SK-N-SH treated with all-trans-retinoic acid at 6 μM for 48 hours (cell line): ENCODE measurements around the gene SLC25A34.
"Not testable (repeated sequence)": the region's sequence is repeated elsewhere in the genome, so short reads cannot be mapped to it uniquely, and the experiment has no call there.

Experiments
- ATAC-seq: fragments of 200-7000 bp; cut with Tn5 transposase; 3 replicates; pipeline ENCODE4 v1.9.1; 2020; ENCODE audit warnings: mild to moderate bottlenecking, moderate library complexity
- ARNTL ChIP-seq: fragments of 450-650 bp; formaldehyde crosslinking; IDR thresholded peaks from 2 replicates; pipeline ENCODE4 v1.5.0; 2020; ENCODE audit warnings: low read depth, mild to moderate bottlenecking, moderate library complexity, borderline replicate concordance
- BACH2 ChIP-seq: fragments of 250-450 bp; sonication (Bioruptor Pico); IDR thresholded peaks from 2 replicates; pipeline ENCODE4 v1.9.0; 2021; ENCODE audit warnings: mild to moderate bottlenecking, borderline replicate concordance
- CSDC2 ChIP-seq: fragments of 250-450 bp; sonication (Bioruptor Pico); IDR thresholded peaks from 2 replicates; pipeline ENCODE4 v1.5.0; 2020; ENCODE audit warnings: mild to moderate bottlenecking, moderate library complexity
- ESRRG ChIP-seq: fragments of 250-450 bp; sonication (Bioruptor Pico); IDR thresholded peaks from 2 replicates; pipeline ENCODE4 v1.6.1; 2021; ENCODE audit warnings: mild to moderate bottlenecking
- GLIS3 ChIP-seq: fragments of 250-450 bp; sonication (Bioruptor Pico); IDR thresholded peaks from 2 replicates; pipeline ENCODE4 v1.5.0; 2020; ENCODE audit warnings: mild to moderate bottlenecking, moderate library complexity
- ISL1 ChIP-seq: fragments of 250-450 bp; sonication (Bioruptor Pico); IDR thresholded peaks from 2 replicates; pipeline ENCODE4 v2.1.2; 2022; ENCODE audit warnings: mild to moderate bottlenecking, moderate library complexity
- OSR1 ChIP-seq: fragments of 250-450 bp; sonication (Bioruptor Pico); IDR thresholded peaks from 2 replicates; pipeline ENCODE4 v1.8.0; 2022; ENCODE audit warnings: moderate library complexity, mild to moderate bottlenecking, inconsistent platforms
- PATZ1 ChIP-seq: fragments of 250-450 bp; sonication (Bioruptor Pico); IDR thresholded peaks from 2 replicates; pipeline ENCODE4 v1.8.0; 2020; ENCODE audit warnings: mild to moderate bottlenecking, moderate library complexity, borderline replicate concordance
- POU6F1 ChIP-seq: fragments of 250-450 bp; sonication (Bioruptor Pico); IDR thresholded peaks from 2 replicates; pipeline ENCODE4 v1.8.0; 2021; ENCODE audit warnings: low read depth, mild to moderate bottlenecking, moderate library complexity, borderline replicate concordance
- RARB ChIP-seq: fragments of 250-450 bp; sonication (Bioruptor Pico); IDR thresholded peaks from 2 replicates; pipeline ENCODE4 v1.8.0; 2021; ENCODE audit warnings: mild to moderate bottlenecking, moderate library complexity
- SNAI2 ChIP-seq: fragments of 250-450 bp; sonication (Bioruptor Pico); IDR thresholded peaks from 2 replicates; pipeline ENCODE4 v1.5.0; 2020; ENCODE audit warnings: mild to moderate bottlenecking, moderate library complexity
- TCF4 ChIP-seq: fragments of 250-450 bp; sonication (Bioruptor Pico); IDR thresholded peaks from 2 replicates; pipeline ENCODE4 v1.8.0; 2021; ENCODE audit warnings: mild to moderate bottlenecking, moderate library complexity, borderline replicate concordance
- TOX ChIP-seq: fragments of 250-450 bp; sonication (Bioruptor Pico); IDR thresholded peaks from 2 replicates; pipeline ENCODE4 v1.8.0; 2021; ENCODE audit warnings: mild to moderate bottlenecking, moderate library complexity, borderline replicate concordance
- ZC3H10 ChIP-seq: fragments of 250-450 bp; sonication (Bioruptor Pico); IDR thresholded peaks from 2 replicates; pipeline ENCODE4 v1.5.1; 2021; ENCODE audit warnings: mild to moderate bottlenecking, moderate library complexity
- ZFP3 ChIP-seq: fragments of 250-450 bp; sonication (Bioruptor Pico); IDR thresholded peaks from 2 replicates; pipeline ENCODE4 v1.5.0; 2020; ENCODE audit warnings: mild to moderate bottlenecking, moderate library complexity
- ZFP30 ChIP-seq: fragments of 450-650 bp; formaldehyde crosslinking; IDR thresholded peaks from 2 replicates; pipeline ENCODE4 v1.5.0; 2022; ENCODE audit warnings: mild to moderate bottlenecking, moderate library complexity
- ZNF565 ChIP-seq: fragments of 450-650 bp; formaldehyde crosslinking; conservative IDR thresholded peaks from 2 replicates; pipeline ENCODE4 v1.5.0; 2020; ENCODE audit warnings: low read depth, mild to moderate bottlenecking, moderate library complexity
- ZNF70 ChIP-seq: fragments of 450-650 bp; formaldehyde crosslinking; IDR thresholded peaks from 2 replicates; pipeline ENCODE4 v1.5.0; 2020; ENCODE audit warnings: mild to moderate bottlenecking, moderate library complexity
- ZNF8 ChIP-seq: fragments of 450-650 bp; formaldehyde crosslinking; IDR thresholded peaks from 2 replicates; pipeline ENCODE4 v1.5.0; 2020; ENCODE audit warnings: mild to moderate bottlenecking, moderate library complexity
- TF ChIP-seq, protein P1 (sequence below): fragments of 250-450 bp; sonication (Bioruptor Pico); IDR thresholded peaks from 2 replicates; pipeline ENCODE4 v1.5.1; 2021; ENCODE audit warnings: mild to moderate bottlenecking, moderate library complexity
- TF ChIP-seq, protein P2 (sequence below): fragments of 250-450 bp; sonication (Bioruptor Pico); IDR thresholded peaks from 2 replicates; pipeline ENCODE4 v1.5.1; 2020; ENCODE audit warnings: low read depth, mild to moderate bottlenecking, moderate library complexity
- TF ChIP-seq, protein P3 (sequence below): fragments of 250-450 bp; sonication (Bioruptor Pico); IDR thresholded peaks from 2 replicates; pipeline ENCODE4 v1.5.0; 2020; ENCODE audit warnings: mild to moderate bottlenecking, moderate library complexity

SLC25A34 gene

GRCh38 chr1:15698201-15698600, 37.9 kb upstream of the SLC25A34 start:
- TF ChIP-seq PATZ1 (CRISPR knock-in tag) (no peak), ARNTL (no peak), SNAI2 (CRISPR knock-in tag) (no peak), TOX (CRISPR knock-in tag) (no peak), ZFP30 (CRISPR knock-in tag) (no peak), ESRRG (CRISPR knock-in tag) (no peak), ISL1 (CRISPR knock-in tag) (no peak), ZNF565 (CRISPR knock-in tag) (no peak), BACH2 (no peak), TCF4 (CRISPR knock-in tag) (no peak), ZFP3 (CRISPR knock-in tag) (no peak), GLIS3 (no peak), OSR1 (CRISPR knock-in tag) (no peak)
- TF ChIP-seq, protein P1, sequence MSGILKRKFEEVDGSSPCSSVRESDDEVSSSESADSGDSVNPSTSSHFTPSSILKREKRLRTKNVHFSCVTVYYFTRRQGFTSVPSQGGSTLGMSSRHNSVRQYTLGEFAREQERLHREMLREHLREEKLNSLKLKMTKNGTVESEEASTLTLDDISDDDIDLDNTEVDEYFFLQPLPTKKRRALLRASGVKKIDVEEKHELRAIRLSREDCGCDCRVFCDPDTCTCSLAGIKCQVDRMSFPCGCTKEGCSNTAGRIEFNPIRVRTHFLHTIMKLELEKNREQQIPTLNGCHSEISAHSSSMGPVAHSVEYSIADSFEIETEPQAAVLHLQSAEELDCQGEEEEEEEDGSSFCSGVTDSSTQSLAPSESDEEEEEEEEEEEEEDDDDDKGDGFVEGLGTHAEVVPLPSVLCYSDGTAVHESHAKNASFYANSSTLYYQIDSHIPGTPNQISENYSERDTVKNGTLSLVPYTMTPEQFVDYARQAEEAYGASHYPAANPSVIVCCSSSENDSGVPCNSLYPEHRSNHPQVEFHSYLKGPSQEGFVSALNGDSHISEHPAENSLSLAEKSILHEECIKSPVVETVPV (CRISPR knock-in tag), result no peak
- TF ChIP-seq, protein P2, sequence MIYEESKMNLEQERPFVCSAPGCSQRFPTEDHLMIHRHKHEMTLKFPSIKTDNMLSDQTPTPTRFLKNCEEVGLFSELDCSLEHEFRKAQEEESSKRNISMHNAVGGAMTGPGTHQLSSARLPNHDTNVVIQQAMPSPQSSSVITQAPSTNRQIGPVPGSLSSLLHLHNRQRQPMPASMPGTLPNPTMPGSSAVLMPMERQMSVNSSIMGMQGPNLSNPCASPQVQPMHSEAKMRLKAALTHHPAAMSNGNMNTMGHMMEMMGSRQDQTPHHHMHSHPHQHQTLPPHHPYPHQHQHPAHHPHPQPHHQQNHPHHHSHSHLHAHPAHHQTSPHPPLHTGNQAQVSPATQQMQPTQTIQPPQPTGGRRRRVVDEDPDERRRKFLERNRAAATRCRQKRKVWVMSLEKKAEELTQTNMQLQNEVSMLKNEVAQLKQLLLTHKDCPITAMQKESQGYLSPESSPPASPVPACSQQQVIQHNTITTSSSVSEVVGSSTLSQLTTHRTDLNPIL (CRISPR knock-in tag), result no peak
- no peak for ATAC-seq

DNA sequence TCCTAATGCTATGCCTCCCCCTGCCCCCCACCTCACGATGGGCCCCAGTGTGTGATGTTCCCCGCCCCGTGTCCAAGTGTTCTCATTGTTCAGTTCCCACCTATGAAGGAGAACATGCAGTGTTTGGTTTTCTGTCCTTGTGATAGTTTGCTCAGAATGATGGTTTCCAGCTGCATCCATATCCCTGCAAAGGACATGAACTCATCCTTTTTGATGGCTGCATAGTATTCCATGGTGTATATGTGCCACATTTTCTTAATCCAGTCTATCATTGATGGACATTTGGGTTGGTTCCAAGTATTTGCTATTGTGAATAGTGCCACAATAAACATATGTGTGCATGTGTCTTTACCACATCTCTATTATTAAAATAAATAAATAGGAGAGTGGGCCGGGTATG, 36.7 kb upstream of the SLC25A34 start:
- not testable (repeated sequence) for ATAC-seq

DNA sequence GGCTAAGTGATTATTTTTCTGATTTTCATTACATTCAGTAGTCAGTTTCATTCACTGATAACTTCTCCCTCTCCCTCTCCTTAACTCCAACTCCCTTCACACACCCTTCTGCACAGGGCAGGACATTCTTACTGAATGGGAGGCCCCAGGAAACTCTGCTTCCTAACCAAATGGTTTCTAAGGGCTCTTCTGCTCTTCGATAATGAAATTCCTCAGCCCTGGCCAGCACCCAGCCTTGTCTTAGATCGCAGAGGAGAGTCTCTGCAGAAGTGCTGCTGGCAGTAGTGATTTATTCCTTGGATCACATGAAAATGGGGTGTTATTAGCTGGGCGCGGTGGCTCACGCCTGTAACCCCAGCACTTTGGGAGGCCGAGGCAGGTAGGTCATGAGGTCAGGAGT, 35.5 kb upstream of the SLC25A34 start:
- ATAC-seq, result no peak
- no peak for TF ChIP-seq ESRRG (CRISPR knock-in tag)
- no peak for TF ChIP-seq ZNF70 (CRISPR knock-in tag)
- TF ChIP-seq ZNF8 (CRISPR knock-in tag), result no peak
- no peak for TF ChIP-seq ZFP30 (CRISPR knock-in tag)
- no peak for TF ChIP-seq TCF4 (CRISPR knock-in tag)
- no peak for TF ChIP-seq POU6F1 (CRISPR knock-in tag)
- no peak for TF ChIP-seq PATZ1 (CRISPR knock-in tag)
- no peak for TF ChIP-seq CSDC2 (CRISPR knock-in tag)
- TF ChIP-seq, protein P3, sequence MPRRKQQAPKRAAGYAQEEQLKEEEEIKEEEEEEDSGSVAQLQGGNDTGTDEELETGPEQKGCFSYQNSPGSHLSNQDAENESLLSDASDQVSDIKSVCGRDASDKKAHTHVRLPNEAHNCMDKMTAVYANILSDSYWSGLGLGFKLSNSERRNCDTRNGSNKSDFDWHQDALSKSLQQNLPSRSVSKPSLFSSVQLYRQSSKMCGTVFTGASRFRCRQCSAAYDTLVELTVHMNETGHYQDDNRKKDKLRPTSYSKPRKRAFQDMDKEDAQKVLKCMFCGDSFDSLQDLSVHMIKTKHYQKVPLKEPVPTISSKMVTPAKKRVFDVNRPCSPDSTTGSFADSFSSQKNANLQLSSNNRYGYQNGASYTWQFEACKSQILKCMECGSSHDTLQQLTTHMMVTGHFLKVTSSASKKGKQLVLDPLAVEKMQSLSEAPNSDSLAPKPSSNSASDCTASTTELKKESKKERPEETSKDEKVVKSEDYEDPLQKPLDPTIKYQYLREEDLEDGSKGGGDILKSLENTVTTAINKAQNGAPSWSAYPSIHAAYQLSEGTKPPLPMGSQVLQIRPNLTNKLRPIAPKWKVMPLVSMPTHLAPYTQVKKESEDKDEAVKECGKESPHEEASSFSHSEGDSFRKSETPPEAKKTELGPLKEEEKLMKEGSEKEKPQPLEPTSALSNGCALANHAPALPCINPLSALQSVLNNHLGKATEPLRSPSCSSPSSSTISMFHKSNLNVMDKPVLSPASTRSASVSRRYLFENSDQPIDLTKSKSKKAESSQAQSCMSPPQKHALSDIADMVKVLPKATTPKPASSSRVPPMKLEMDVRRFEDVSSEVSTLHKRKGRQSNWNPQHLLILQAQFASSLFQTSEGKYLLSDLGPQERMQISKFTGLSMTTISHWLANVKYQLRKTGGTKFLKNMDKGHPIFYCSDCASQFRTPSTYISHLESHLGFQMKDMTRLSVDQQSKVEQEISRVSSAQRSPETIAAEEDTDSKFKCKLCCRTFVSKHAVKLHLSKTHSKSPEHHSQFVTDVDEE (CRISPR knock-in tag), result no peak
- TF ChIP-seq RARB (CRISPR knock-in tag), result no peak
- TF ChIP-seq OSR1 (CRISPR knock-in tag), result no peak
- TF ChIP-seq, protein P1 (CRISPR knock-in tag), result no peak
- no peak for TF ChIP-seq ZFP3 (CRISPR knock-in tag)
- no peak for TF ChIP-seq BACH2
- no peak for TF ChIP-seq ISL1 (CRISPR knock-in tag)
- no peak for TF ChIP-seq ARNTL
- TF ChIP-seq, protein P2 (CRISPR knock-in tag), result no peak
- no peak for TF ChIP-seq ZNF565 (CRISPR knock-in tag)
- no peak for TF ChIP-seq ZC3H10 (CRISPR knock-in tag)
- TF ChIP-seq, all 23 proteins: peak for 0
